HPDE6-E6E7 (cell line): ENCODE results near the gene CD48.
"Not testable (repeated sequence)": the region's sequence is repeated elsewhere in the genome, so short reads cannot be mapped to it uniquely, and the experiment has no call there.

ENCODE experiments used
- DNase-seq: peaks from one replicate; pipeline ENCODE4 v3.0.0; 2011; ENCODE audit warnings: missing footprints; ENCODE audit errors: extremely low spot score

Gene CD48

GRCh38 chr1:160713161-160713560 lies 1.5 kb upstream of the CD48 start:
- no peak for DNase-seq

GRCh38 chr1:160712525-160713080 lies 981 bp upstream of the CD48 start:
- DNase-seq, result not testable (repeated sequence)

GRCh38 chr1:160711276-160711601 lies 383 bp downstream of the CD48 start:
- DNase-seq, result no peak

- DNase-seq, result no peak
Measured at GRCh38 chr1:160710517-160711252, 937 bp downstream of the CD48 start.

GRCh38 chr1:160709715-160710114 lies 1.9 kb downstream of the CD48 start:
- no peak for DNase-seq

- no peak for DNase-seq
Measured at GRCh38 chr1:160708801-160709200, 2.8 kb downstream of the CD48 start.

GRCh38 chr1:160708118-160708517 lies 3.5 kb downstream of the CD48 start:
- DNase-seq, result no peak

- DNase-seq, result no peak
Measured at GRCh38 chr1:160707236-160708064, 4.2 kb downstream of the CD48 start.

GRCh38 chr1:160706526-160707235 lies 4.9 kb downstream of the CD48 start:
- DNase-seq, result no peak

- no peak for DNase-seq
Measured at GRCh38 chr1:160705742-160706141, 5.9 kb downstream of the CD48 start.

GRCh38 chr1:160705212-160705621 lies 6.4 kb downstream of the CD48 start:
- DNase-seq, result not testable (repeated sequence)

- DNase-seq, result no peak
Measured at GRCh38 chr1:160704250-160704649, 7.4 kb downstream of the CD48 start.

GRCh38 chr1:160702100-160702499 lies 9.5 kb downstream of the CD48 start:
- no peak for DNase-seq

GRCh38 chr1:160692390-160692789 lies 19.2 kb downstream of the CD48 start:
- not testable (repeated sequence) for DNase-seq

- DNase-seq, result no peak
Measured at GRCh38 chr1:160685266-160685665, 26.4 kb downstream of the CD48 start.

- no peak for DNase-seq
Measured at GRCh38 chr1:160682983-160683865, 28.4 kb downstream of the CD48 start.

GRCh38 chr1:160681891-160682140 lies 29.8 kb downstream of the CD48 start:
- no peak for DNase-seq

GRCh38 chr1:160681066-160681890 lies 30.3 kb downstream of the CD48 start:
- DNase-seq, result peak; percentile 39

GRCh38 chr1:160680399-160680798 lies 31.2 kb downstream of the CD48 start:
- DNase-seq, result no peak

GRCh38 chr1:160679893-160680292 lies 31.7 kb downstream of the CD48 start:
- no peak for DNase-seq
